Thoracic aorta (tissue), 2 donors: Measurements from ENCODE around the gene TRIM69. TPM values are rescaled to one million over a fixed set of nuclear protein-coding genes. Genes with fewer than 3 reads are reported as not detected.
"Not testable (repeated sequence)": the region's sequence is repeated elsewhere in the genome, so short reads cannot be mapped to it uniquely, and the experiment has no call there.

Experiments
- ATAC-seq: fragments of 150-250 bp; one replicate; pipeline ENCODE4 v1.8.0; 2017; ENCODE audit warnings: low read depth; ENCODE audit not compliant: insufficient number of reproducible peaks, low FRiP score
- DNase-seq: peaks from one replicate; pipeline ENCODE4 v3.0.0-alpha.2; 2020; ENCODE audit warnings: low spot score
- H3K27ac ChIP-seq, 2 donors: fragments of 200-600 bp; sonication (generic); 1 replicate in 1 of 2; 2 replicates in 1 of 2; pipeline ENCODE4 v1.5.1; 2016; ENCODE audit warnings: mild to moderate bottlenecking in 2 of 2, moderate library complexity in 2 of 2
- H3K27me3 ChIP-seq: fragments of 200-600 bp; sonication (generic); replicated peaks from 2 replicates; pipeline ENCODE4 v1.6.0; 2016; ENCODE audit warnings: mild to moderate bottlenecking; ENCODE audit not compliant: insufficient read depth
- H3K36me3 ChIP-seq: fragments of 200-600 bp; sonication (generic); one replicate; pipeline ENCODE4 v1.5.1; 2016
- H3K4me1 ChIP-seq, 2 donors: fragments of 200-600 bp; sonication (generic); 1 replicate in 1 of 2; 2 replicates in 1 of 2; pipeline versions ENCODE4 v1.5.1 to v1.6.0; 2016; ENCODE audit warnings: low read depth in 2 of 2, mild to moderate bottlenecking in 1 of 2; ENCODE audit not compliant: control insufficient read depth in 1 of 2
- H3K4me3 ChIP-seq: fragments of 200-600 bp; sonication (generic); 2 replicates; pipeline ENCODE4 v1.5.1; 2016; ENCODE audit warnings: mild to moderate bottlenecking
- H3K9me3 ChIP-seq: fragments of 200-600 bp; sonication (generic); 2 replicates; pipeline ENCODE4 v1.5.1; 2016
- CTCF ChIP-seq: fragments of 200-600 bp; sonication (generic); IDR thresholded peaks from one replicate; pipeline ENCODE4 v1.5.1; 2019; ENCODE audit warnings: antibody characterized with exemption
- total RNA-seq, 2 donors: library from RNA; depleted of rRNA; stranded (reverse); fragments of >200 nt; gene quantifications; one replicate each; pipeline versions ENCODE4 v1.1.0 to v1.2.3, GENCODE V29; 2016

The TRIM69 gene
- total RNA-seq, 2 donors from 2014 or later, result 10.4 to 65.0 TPM

GRCh38 chr15:44781128-44781810, 44.9 kb downstream of the TRIM69 start:
- TF ChIP-seq CTCF, result no peak
- ATAC-seq (no peak), DNase-seq (no peak)
- no peak overlapping the region for H3K4me3 ChIP-seq
- no peaks in the 10 kb centered on the region for H3K9me3 ChIP-seq
- H3K27ac ChIP-seq, result no peak overlapping the region
- H3K27me3 ChIP-seq, result no peaks in the 10 kb centered on the region
- no peaks in the 10 kb centered on the region for H3K36me3 ChIP-seq
- peaks cover 0 to 5% of the 10 kb centered on the region in 2 donors for H3K4me1 ChIP-seq

- ATAC-seq (no peak), DNase-seq (no peak)
- Histone ChIP-seq H3K36me3 (no peaks in the 10 kb centered on the region), H3K27ac (no peak overlapping the region), H3K9me3 (no peaks in the 10 kb centered on the region), H3K4me3 (no peak overlapping the region), H3K27me3 (no peaks in the 10 kb centered on the region), H3K4me1 (peaks cover 0 to 5% of the 10 kb centered on the region in 2 donors)
- no peak for TF ChIP-seq CTCF
Observed at GRCh38 chr15:44782516-44782915, 46.2 kb downstream of the TRIM69 start.

- not testable (repeated sequence) for H3K9me3 ChIP-seq, H3K27me3 ChIP-seq, ATAC-seq, H3K36me3 ChIP-seq, H3K4me1 ChIP-seq, DNase-seq
- Histone ChIP-seq H3K27ac (peak overlapping the region; percentile 79 to 89), H3K4me3 (peak overlapping the region; percentile 82)
- peak; percentile 11 for TF ChIP-seq CTCF
Observed at GRCh38 chr15:44784918-44785274, 48.6 kb downstream of the TRIM69 start.

DNA sequence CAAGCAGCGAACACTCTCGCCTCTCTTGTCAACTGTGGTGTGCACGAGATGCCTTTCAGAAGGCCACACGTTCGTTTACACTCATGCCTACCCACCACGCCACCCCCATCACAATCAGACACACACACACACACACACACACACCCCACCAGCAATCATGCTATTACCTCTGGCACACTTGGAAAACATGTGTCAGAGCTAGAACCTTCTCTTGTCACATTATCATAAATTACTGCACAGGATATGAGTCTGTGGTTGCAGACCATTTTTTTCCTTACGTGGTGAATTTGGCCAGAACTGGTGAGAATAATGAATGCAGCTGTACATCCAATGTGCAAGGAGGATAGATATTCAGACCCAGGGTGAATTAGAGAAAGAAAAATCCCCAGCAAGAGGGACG, 52.4 kb downstream of the TRIM69 start:
- no peak for TF ChIP-seq CTCF
- H3K36me3 ChIP-seq, result no peaks in the 10 kb centered on the region
- no peak overlapping the region for H3K27ac ChIP-seq
- ATAC-seq, result no peak
- H3K4me1 ChIP-seq, result peaks cover 0 to 4% of the 10 kb centered on the region in 2 donors
- no peak overlapping the region for H3K4me3 ChIP-seq
- H3K27me3 ChIP-seq, result no peaks in the 10 kb centered on the region
- H3K9me3 ChIP-seq, result no peaks in the 10 kb centered on the region
- DNase-seq, result no peak

- Histone ChIP-seq H3K27ac (no peak overlapping the region), H3K36me3 (no peaks in the 10 kb centered on the region), H3K4me3 (no peak overlapping the region), H3K4me1 (no peaks in the 10 kb centered on the region), H3K9me3 (no peaks in the 10 kb centered on the region), H3K27me3 (no peaks in the 10 kb centered on the region)
- no peak for ATAC-seq
- DNase-seq, result no peak
- TF ChIP-seq CTCF, result no peak
Observed at GRCh38 chr15:44790215-44790614, 53.9 kb downstream of the TRIM69 start.
